ENCODE results near the gene BARHL2. TPM values are rescaled to one million over a fixed set of nuclear protein-coding genes. Genes with fewer than 3 reads are reported as not detected.

BARHL2 gene
- total RNA-seq, 6 experiments from 2014 or later, result not detected

DNA sequence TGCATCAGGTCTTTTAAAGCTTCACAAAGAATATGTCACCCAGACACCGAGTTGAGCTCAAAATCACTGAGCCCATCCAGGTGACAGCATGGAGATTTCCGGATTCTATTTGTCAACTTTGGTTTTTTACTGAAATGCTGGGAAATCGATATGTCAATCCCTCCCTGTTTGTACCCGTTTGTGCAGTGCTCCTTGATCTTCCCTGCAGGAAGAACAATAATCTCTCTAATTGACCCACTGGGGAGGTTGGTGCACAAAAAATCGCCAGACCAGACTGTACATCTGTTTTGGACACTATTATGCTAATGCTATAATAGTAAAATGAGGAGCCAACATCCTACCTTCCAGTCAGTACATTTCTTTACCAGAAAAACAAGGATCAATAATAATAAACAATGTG is 1.8 kb downstream of the BARHL2 start:
- no peak overlapping the region for H3K27ac ChIP-seq
- DNase-seq, result no peak
- H3K4me1 ChIP-seq, result peaks cover 0 to 11% (median 0%) of the 10 kb centered on the region in 4 donors
- no peak for ATAC-seq
- peaks cover 18 to 63% of the 10 kb centered on the region in 2 donors for H3K27me3 ChIP-seq
- intact Hi-C loops (cut with DNase I), result loop anchor here in 1 of 2 donors (10.0 kb wide), 1 partner anchor 449 kb away; no protein-coding TSS in a partner anchor
- H3K9me3 ChIP-seq, result no peaks in the 10 kb centered on the region
- 4% methylated on average over 5 of the region's 5 CpGs for WGBS (ENCODE audit: insufficient coverage, low coverage, low lambda C conversion rate, missing lambda C conversion rate)
- no peak overlapping the region for H3K4me3 ChIP-seq
- TF ChIP-seq POLR2A (IDR thresholded peaks at IDR 0.05), result no peak
- no peak for TF ChIP-seq CTCF (IDR thresholded peaks at IDR 0.05)
- no peaks in the 10 kb centered on the region for H3K36me3 ChIP-seq

- Histone ChIP-seq H3K27ac (no peak overlapping the region), H3K27me3 (peaks cover 13 to 62% of the 10 kb centered on the region in 2 donors), H3K9me3 (no peaks in the 10 kb centered on the region), H3K4me1 (peaks cover 0 to 11% (median 0%) of the 10 kb centered on the region in 4 donors), H3K4me3 (no peak overlapping the region), H3K36me3 (no peaks in the 10 kb centered on the region)
- ATAC-seq (no peak), DNase-seq (no peak)
- WGBS (ENCODE audit: insufficient coverage, low coverage, low lambda C conversion rate, missing lambda C conversion rate), result 3% methylated on average over 4 of the region's 14 CpGs
- TF ChIP-seq POLR2A (IDR thresholded peaks at IDR 0.05), result no peak
- no peak for TF ChIP-seq CTCF (IDR thresholded peaks at IDR 0.05)
- intact Hi-C loops (cut with DNase I), result loop anchor here in 1 of 2 donors (10.0 kb wide), 1 partner anchor 450 kb away; no protein-coding TSS in a partner anchor
Observed at GRCh38 chr1:90714521-90714951, 2.6 kb downstream of the BARHL2 start.

DNA sequence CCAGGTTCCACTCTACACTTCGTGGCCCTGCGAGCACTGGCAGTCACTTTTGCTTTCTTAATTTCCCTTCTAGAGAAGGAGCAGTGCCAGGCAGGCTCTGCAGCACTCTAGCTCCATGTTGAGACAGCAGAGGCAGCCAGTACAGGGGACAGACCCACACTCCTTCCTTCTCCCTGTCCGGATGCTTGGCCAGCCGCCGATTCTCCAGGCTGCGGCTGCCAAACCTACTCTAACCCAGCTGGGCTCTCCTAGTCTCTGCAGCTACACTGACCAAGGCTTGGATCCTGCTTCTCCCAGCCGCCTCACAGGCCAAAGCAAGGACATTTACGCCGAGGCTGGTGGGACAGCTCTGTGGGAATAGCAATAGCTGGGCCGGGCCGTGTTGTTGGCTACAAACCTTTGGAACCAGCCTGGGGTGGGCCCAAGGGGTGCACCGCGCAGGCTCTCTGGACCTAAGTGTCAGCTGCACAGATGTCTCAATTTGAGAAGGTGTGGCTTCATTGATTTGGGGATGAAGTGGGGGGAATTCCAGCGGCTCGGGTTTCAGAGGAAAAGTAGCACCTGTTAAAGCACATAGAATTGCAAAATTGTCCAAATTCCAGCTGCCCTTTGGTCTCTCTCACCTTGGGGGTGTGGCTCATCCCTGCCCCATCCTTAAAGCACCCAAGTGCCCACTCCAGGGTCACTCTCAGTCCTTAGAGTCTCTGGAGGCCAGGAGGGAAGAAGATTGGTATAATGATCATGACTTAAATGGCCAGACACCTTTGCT is 3.2 kb downstream of the BARHL2 start:
- TF ChIP-seq CTCF (IDR thresholded peaks at IDR 0.05) (no peak), POLR2A (IDR thresholded peaks at IDR 0.05) (no peak)
- Histone ChIP-seq H3K4me3 (no peak overlapping the region), H3K27ac (no peak overlapping the region), H3K27me3 (peaks cover 12 to 58% of the 10 kb centered on the region in 2 donors), H3K4me1 (peaks cover 0 to 10% (median 0%) of the 10 kb centered on the region in 4 donors), H3K9me3 (no peaks in the 10 kb centered on the region), H3K36me3 (no peaks in the 10 kb centered on the region)
- peak in 1 of 4 donors; percentile 20 for ATAC-seq
- 3% methylated on average over 10 of the region's 15 CpGs for WGBS (ENCODE audit: insufficient coverage, low coverage, low lambda C conversion rate, missing lambda C conversion rate)
- intact Hi-C loops (cut with DNase I), result loop anchor here in 1 of 2 donors (10.0 kb wide), 1 partner anchor 451 kb away; no protein-coding TSS in a partner anchor
- DNase-seq, result no peak

- Histone ChIP-seq H3K4me1 (peaks cover 0 to 2% (median 0%) of the 10 kb centered on the region in 4 donors), H3K27me3 (peaks cover 16 to 57% of the 10 kb centered on the region in 2 donors), H3K9me3 (no peaks in the 10 kb centered on the region), H3K4me3 (no peak overlapping the region), H3K27ac (no peak overlapping the region), H3K36me3 (no peaks in the 10 kb centered on the region)
- no peak for TF ChIP-seq CTCF (IDR thresholded peaks at IDR 0.05)
- no peak for TF ChIP-seq POLR2A (IDR thresholded peaks at IDR 0.05)
- intact Hi-C loops (cut with DNase I), result loop anchor here in 1 of 2 donors (10.0 kb wide), 1 partner anchor 452 kb away; no protein-coding TSS in a partner anchor
- 7% methylated on average over 15 of the region's 15 CpGs for WGBS (ENCODE audit: insufficient coverage, low coverage, low lambda C conversion rate, missing lambda C conversion rate)
- ATAC-seq, result no peak
- DNase-seq, result no peak
Observed at GRCh38 chr1:90712915-90713730, 4.0 kb downstream of the BARHL2 start.

Measured in right lobe of liver (tissue), 6 donors.